D341Med (cell line): ENCODE results near the gene G2E3.
"Not testable (repeated sequence)": the region's sequence is repeated elsewhere in the genome, so short reads cannot be mapped to it uniquely, and the experiment has no call there.

Experiments
- DNase-seq: peaks from one replicate; pipeline ENCODE4 v3.0.0; 2012; ENCODE audit warnings: low spot score

G2E3 gene

DNA sequence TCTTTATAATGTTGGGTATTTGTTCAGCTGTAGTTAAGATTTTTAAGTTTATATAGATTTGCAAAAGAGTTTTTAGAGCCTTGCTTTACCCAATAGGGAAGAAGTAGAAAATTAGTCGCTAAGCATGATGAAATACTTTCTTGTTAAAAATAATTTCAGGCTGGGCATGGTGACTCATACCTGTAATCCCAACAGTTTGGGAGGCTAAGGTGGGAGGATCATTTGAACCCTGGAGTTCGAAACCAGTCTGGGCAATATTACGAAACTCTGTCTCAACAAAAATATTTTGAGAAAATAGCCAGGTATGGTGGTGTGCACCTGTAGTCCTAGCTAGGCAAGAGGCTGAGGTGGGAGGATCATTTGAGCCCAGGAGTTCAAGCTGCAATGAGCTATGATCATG is 44.4 kb downstream of the G2E3 start:
- DNase-seq, result no peak

DNA sequence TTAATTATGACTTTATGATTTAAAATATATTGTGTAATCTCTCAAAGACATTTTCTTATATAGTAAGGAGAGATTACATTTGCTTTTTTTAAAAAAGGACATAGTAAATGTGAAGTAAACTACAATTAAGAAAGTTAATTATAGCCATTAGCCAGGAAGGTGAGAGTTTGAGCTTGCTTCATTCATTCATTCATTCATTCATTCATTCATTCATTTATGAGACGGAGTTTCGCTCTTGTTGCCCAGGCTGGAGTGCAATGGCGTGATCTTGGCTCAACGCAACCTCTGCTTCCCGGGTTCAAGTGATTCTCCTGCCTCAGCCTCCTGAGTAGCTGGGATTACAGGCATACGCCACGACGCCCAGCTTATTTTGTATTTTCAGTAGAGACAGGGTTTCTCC is 45.7 kb downstream of the G2E3 start:
- DNase-seq, result not testable (repeated sequence)

DNA sequence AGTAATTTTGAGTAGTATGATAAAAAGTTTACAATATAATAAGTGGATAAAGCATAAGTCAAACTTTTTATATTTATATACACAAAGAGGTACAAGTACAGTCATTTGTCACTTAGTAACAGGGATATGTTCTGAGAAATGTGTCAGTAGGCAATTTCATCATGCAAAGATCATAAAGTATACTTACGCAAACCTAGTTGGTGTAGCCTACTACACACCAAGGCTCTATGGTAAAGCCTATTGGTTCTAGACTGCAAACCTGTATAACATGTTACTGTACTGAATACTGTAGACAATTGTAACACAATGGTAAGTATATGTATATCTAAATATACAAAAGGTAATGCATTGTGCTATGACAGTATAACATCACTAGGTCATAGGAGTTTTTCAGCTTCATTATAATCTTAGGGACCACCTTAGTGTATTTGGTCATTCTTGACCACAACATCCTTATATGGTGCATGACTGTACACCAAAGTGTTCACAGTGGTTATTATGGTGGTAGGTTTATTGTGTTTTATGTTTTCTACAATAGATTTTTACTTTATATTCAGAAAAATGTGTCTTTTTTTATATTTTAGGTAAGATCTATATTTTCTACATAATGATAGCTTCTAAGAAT is 48.3 kb downstream of the G2E3 start:
- no peak for DNase-seq

DNA sequence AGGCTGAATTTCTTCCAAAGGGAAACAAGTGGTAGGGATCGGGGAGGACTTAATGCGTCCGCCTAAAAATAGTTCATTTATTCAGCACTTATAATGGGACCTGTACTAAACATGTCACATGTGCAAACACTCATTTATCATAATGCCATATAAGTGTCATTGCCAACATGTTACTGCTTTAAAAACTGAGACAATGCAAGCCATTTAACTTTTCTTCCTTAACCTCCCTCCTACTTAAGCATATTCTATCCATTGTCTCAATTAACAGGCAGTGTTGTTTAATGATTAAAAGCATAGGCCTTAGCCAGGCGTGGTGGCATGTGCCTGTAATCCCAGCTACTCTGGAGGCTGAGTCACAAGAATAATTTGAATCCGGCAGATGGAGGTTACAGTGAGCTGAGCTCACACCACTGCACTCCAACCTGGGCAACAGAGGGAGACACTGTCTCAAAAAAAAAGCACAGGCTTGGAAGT is 49.6 kb downstream of the G2E3 start:
- DNase-seq, result no peak

DNA sequence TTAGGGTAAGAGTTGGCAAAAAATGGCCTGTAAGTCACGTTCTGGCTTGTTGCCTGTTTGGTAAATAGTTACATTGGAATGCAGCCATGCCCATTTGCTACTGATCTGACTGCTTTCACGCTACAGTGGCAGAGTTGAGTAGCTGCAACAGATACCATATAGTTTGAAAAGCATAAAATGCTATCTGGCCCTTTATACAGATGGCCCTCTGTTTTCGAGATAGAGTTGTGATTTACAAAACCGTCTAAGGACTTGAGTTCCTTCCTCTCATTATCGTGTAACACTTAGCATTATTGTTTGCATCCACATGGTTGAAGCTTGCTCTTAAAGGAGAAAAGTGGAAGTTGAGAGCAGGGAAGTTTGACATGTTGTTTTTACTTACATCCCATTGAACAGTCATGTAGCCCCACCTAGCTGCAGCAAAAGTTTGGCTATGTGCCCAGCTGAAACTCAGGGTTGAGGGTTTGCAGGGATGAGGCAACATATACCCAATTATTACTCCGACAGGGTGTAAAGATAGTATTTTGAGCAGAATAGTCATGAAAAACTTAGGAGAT is 51.9 kb downstream of the G2E3 start:
- peak; percentile 50 for DNase-seq

DNA sequence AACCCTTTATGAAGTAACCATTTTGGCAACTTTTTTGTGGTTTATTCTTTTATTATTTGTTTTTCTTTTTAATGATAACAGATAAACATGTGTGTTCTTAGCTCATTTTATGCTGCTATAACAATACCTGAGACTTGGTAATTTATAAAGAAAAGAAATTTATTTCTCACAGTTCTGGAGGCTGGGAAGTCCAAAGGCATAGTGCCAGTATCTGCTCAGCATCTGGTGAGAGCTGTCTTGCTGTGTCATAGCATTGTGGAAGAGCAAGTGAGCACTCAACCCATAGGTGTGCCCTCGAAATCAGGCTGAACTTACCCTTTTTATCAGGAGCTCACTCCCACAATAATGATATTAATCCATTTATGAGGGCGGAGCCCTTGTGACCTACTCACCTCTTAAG is 55.2 kb downstream of the G2E3 start:
- DNase-seq, result no peak

DNA sequence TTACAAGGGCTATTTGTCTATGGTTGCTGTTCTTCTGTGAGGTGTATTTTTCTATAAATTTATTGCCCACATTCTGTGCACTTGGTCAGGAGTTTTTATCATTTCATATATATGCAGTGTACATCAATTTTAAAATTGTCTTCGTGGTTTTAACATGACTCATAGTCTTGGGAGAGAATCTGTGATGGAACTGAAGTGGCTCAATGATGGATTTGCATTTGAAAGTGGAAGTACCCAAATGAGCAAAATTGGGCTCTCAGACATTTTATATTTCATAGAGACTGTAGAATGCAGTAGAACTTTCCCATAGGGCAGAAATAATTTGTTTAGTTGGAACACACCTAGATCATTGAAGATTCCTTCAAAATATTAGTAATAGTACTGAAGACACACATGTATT is 61.2 kb downstream of the G2E3 start:
- no peak for DNase-seq

DNA sequence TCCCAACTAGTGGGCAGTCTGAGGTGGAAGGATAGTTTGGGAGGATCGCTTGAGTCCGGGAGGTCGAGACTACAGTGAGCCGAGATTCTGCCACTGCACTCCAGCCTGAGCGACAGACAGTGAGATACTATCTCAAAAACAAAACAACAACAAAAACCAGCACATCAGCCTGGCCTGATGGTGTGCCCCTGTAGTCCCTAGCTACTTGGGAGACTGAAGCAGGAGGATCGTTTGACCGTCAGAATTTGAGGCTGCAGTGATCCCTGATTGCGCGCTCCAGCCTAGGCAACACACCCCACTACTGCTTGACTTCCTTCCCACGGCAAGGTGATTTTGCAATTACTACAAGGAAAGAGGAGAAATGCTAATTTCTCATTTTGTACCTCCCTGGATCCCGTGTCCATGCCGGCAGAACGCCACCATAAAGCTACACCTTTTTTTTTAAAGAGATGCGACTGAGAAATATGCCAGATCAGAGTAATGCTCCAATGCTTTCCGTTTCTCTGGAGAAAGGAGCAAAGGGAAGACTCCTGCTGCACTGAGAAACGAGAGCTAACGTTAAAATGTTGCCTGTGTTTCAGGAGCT is 62.5 kb downstream of the G2E3 start:
- DNase-seq, result no peak

DNA sequence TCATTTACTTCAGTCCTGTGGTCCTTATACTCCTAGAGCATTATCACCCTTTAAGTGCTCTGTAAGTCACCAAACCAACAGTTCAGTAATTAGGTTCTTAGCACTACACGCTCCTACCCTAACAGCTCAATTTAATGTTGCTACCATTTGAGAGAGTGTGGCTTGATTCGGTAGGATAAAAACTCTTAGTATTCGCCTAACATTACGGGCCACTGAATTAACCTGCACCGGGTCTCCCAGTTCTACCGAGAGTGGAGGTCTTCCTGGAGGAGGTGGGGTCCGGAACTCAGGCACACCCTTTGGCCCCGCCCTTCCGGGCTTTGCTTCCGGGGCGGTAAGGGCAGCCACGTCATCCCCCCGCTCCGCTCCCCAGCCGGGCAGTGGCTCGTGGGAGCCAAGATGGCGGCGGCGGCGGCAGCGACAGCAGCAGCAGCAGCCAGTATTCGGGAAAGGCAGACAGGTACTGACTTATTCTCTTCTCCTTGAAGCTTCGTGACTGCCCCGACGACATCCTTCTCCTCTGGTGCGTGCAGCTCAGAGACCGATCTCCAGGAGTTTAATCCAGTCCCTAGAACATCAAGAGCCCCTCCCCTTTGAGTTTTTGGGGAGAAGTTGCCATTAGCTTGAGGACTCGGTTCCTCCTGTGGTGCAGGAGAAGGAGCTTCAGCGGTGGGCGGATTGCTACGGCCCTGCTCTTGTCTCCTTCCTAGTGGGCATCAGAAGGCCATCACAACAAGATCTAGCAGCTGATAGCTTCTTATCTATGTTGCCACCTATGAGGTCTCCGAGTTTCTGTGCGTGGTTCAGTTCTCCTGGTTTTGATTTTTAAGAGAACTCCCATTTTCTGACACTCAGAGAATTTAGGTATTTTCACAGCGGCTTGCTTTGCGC is 63.2 kb downstream of the G2E3 start, which contains the start of gene SCFD1:
SCFD1 (plus strand) TSS at position 380 of the 891 bp plus-strand sequence; CDS start at position 400, 20 bp downstream.
- peak; percentile 94 for DNase-seq

DNA sequence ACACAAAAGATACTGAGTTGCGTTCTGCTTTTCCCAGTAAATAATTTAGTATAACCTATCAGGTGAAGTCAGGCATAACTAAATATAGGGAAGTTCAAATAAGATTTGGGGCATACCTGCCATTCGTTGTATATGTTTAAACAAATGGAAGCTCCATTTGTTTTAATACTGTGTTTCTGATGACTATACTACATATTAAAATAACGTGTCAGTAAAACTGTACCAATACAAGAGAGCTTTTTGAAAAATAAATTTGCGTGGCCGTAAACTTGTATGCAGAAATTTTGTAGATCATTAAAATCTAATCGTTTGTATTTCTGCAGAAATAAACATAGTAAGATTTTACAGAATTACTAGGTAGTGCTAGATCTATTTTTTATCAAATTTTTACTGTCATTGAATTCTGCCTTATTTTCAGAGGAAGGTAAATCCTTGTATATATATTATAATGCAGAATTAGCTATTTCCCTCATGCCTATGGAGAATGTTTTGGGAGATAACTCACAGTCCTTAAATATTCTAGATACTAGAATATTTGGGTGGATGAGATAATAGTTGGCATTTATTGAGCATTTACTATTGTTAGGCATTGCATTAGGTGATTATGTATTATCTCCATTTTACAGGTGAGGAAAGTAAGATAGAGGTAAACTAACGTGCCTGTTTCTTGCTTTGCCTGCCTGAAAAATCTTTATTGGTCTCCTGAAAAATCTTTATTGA is 64.6 kb downstream of the G2E3 start:
- no peak for DNase-seq

DNA sequence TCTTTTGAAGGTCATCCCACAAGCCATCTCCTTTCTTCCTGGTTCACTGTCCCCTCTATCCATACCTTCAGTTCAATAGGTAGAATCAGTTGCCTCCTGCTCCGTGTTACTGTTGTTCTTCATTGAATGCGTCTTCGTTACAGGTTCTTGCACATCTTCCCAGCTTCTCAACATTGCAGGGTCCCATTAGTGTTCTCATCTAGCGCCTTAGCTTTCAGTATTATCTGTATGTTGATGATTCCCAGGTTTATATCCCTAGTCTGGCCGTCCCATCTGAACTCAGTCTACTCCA is 65.1 kb downstream of the G2E3 start:
- DNase-seq, result no peak

DNA sequence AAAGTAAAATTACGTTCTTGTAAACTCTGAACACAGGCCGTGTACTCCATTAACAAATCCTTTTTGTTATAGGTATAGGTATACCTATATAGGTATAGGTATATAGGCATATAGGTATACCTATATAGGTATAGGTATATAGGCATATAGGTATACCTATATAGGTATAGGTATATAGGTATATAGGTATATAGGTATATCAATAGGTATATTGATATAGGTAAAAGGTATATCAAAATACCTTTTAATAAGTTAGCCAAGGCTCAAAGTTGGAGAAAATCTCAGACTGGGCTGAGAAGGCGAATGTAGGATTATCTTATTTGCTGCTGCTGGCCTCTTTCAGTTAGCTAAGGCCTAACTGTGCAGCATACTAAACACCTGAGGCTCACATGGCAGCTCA is 66.6 kb downstream of the G2E3 start:
- no peak for DNase-seq

DNA sequence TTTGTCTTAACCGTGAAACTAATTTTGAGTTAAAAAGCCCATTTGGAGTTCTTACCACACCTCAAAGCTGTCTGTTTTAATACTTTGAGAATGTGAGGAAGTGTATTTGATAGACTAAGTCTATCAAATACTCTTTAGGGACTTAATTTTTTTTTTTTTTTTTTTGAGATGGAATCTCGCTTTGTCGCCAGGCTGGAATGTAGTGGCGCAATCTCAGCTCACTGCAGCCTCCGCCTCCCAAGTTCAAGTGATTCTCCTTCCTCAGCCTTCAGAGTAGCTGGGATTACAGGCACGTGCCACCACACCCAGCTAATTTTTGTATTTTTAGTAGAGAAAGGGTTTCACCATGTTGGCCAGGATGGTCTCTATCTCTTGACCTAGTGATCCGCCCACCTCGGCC is 70.5 kb downstream of the G2E3 start:
- not testable (repeated sequence) for DNase-seq

DNA sequence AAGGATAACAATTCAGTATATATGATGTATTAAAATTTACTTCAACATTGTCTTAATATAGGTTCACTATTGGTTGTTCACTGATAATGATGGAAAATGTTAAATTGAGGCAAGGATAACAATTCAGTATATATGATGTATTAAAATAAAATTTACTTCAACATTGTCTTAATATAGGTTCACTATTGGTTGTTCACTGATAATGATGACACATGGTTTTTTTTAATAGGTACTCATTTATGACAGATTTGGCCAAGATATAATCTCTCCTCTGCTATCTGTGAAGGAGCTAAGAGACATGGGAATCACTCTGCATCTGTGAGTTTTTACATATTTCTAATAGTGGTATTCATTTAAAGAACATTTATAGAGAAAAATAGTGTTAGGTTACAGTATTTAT is 71.3 kb downstream of the G2E3 start:
- DNase-seq, result no peak

DNA sequence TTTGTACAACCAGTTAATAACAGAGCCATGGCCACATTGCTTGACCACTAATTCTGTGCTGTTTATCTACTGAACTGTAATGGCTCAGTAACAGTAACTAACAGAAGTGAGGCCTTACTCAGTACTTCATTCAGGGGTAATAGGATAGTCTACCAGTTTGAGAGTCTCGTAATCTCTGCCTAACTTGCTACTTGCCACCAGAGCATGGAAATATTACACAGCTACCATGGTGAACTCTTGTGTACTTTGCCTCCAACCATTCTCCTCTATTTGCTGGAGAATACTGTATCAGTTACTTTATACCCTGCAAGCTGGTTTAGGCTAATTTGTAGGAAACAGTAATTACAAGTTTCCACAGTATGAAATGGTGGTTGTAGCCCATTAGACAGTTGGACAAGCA is 73.8 kb downstream of the G2E3 start:
- no peak for DNase-seq

DNA sequence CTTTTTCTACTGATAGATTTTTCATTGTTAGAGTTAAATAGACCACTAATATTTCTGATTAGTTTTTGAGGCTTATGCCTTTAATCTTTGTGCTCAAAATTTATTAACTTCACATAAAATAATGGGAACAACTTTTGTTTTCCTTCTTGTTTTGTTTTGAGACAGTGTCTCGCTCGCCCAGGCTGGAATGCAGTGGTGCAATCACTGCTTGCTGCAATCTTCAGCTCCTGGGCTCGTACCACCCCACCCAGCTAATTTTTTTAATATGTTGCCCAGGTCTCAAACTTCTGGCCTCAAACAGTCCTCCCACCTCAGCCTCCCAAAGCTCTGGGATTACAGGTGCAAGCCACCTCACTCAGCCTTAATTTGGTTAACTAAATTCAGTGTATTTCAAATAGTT is 80.0 kb downstream of the G2E3 start:
- no peak for DNase-seq

DNA sequence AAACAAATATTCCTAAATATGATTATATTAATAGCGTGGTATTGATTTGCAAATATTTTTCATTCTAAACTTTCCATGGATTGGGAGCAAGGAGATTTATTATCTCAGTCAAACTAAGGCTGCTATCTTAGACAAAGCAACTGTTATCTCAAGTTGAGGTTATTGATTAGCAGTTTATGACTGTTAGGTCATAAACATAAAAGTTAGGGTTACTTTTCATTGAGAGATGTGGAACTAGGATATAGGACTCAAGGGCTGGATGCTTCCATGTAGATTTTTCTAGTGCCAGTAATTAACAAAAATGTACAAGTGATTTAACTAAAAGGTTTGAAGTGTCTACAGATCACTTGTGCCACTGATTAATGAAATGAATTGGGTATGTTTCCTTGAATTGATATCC is 82.2 kb downstream of the G2E3 start:
- DNase-seq, result no peak

DNA sequence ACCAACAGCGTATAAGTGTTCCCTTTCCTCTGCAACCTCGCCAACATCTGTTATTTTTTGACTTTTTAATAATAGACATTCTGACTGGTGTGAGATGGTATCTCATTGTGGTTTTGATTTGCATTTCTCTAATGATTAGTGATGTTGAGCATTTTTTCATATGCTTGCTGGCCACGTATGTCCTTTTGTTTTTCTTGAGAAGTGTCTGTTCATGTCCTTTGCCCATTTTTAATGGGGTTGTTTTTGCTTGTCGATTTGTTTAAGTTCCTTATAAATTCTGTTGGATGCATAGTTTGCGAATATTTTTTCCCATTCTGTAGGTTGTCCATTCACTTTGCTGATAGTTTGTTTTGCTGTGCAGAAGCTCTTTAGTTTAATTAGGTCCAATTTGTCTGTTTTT is 85.5 kb downstream of the G2E3 start:
- DNase-seq, result not testable (repeated sequence)

DNA sequence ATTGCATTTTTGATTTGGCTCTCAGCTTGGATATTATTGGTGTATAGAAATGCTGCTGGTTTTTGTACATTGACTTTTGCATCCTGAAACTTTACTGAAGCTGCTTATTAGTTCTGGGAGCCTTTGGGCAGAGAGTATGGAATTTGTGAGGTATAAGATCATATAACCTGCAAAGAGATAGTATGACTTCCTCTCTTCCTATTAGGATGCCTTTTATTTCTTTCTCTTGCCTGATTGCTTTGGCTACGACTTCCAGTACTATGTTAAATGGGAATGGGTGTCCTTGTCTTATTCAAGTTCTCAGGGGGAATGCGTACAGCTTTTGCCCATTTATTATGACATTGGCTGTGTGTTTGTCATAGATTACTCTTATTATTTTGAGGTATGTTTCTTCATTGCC is 86.6 kb downstream of the G2E3 start:
- DNase-seq, result no peak

DNA sequence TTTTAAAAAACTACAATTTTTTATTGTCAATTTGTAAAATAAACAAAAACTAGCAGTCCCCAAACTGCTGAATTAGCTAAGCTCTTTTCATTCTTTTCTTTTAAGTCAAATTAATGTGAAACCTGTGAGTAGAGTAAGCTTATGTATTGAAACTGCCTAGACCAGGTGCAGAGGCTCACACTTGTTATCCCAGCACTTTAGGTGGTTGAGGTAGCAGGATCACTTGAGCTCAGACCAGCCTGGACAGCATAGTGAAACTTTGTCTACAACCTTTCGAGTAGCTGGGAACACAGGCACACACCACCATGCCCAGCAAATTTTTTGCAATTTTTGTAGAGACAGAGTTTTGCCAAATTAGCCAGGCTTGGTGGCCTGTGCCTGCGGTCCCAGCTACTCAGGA is 89.5 kb downstream of the G2E3 start:
- DNase-seq, result no peak

DNA sequence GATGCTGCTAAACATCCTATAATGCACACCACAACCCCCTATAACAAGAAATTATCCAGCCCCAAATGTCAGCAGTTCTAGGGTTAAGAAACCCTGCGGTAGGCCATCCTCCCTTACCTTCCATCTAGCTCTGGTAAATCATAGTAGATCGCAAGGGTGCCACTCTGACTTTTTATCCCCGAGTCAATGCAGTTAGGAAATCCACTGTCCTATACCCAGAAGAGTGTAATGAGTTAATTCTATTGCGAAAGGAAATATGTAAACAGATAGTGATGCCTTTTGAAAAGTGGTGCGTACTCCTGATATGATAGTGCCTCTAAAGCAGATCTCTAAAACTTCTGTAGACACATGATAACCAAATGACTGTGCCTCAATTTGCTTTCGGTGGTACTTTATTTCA is 93.0 kb downstream of the G2E3 start:
- no peak for DNase-seq

DNA sequence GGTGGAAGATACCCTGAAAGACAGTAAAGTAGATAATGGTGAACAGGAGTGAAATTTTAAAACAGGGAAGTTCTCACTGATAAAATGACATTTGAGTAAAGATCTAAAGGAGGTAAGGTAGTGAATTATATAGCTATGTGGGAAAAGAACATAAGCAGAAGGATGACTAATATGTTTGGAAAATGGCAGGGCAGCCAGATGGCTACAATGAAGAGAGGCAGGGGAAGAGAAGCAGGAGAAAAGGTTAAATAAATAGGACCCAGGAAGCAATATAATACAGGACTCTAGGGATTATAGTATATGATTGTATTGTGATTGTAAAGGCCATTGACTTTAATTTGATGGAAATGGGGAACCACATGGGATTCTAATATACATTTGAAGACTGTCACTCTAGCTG is 96.2 kb downstream of the G2E3 start:
- DNase-seq, result no peak
